ENCODE measurements around the gene XIRP1.

The XIRP1 gene

DNA sequence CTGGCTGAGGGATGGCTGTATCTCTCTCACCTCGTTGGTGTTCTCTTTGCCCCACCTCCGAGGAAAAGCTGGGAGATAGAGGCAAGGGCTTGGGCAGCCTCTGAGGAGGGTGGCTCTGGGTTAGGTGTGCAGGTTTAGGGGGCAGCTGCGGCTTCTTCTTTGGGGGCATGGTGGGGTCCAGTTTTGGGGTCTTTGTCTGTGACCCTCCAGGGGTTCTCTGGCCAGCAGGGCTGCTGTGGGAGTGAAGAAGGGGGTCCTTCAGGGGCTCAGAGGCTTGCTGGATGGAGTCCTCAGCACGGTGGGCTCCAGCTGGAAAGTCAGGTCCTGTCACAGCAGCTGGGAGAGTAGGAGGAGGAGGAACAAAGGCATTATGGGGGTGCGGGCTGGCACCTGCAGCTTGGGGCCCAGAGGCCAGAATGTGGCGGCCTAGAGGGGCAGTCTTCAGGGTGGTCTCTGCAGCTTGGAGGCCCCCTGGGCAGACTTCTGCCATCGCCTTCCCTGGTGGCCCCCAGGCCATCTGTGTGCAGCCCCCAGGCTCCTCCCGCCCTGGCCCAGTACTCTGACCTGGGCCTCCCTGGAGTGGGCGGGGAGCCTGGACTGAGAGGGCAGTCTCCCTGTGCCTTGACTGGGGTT lies 7.0 kb downstream of the XIRP1 start:
- H3K4me1 Mint-ChIP-seq (ENCODE audit: low read depth): peaks cover 16% of the 10 kb centered on the region
- H3K4me3 Mint-ChIP-seq: no peak overlapping the region
- H3K9me3 Mint-ChIP-seq: no peaks in the 10 kb centered on the region
- no peaks in the 10 kb centered on the region for H3K27me3 Mint-ChIP-seq (ENCODE audit: low read depth)
- H3K36me3 Mint-ChIP-seq (ENCODE audit: low read depth): no peaks in the 10 kb centered on the region
- H3K27ac Mint-ChIP-seq: no peak overlapping the region

DNA sequence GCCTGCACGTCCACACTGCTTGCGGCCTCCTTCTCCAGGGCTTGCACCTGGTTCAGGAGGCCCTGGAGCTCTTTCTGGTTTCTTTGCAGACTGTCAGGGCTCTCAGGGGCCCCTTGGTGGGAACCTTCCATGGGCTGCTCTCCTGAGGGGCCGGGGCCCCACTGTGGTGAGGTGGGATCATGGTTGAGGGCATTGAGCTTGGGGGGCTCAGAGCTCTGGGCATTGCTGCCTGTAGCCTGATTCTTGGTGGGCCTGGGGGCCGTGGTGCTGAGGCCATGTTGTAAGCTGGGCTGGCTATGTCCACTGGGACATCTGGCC lies 7.5 kb downstream of the XIRP1 start:
- Mint-ChIP-seq H3K36me3 (ENCODE audit: low read depth) (no peaks in the 10 kb centered on the region), H3K27ac (no peak overlapping the region), H3K4me3 (no peak overlapping the region), H3K4me1 (ENCODE audit: low read depth) (peaks cover 18% of the 10 kb centered on the region), H3K27me3 (ENCODE audit: low read depth) (no peaks in the 10 kb centered on the region), H3K9me3 (no peaks in the 10 kb centered on the region)

DNA sequence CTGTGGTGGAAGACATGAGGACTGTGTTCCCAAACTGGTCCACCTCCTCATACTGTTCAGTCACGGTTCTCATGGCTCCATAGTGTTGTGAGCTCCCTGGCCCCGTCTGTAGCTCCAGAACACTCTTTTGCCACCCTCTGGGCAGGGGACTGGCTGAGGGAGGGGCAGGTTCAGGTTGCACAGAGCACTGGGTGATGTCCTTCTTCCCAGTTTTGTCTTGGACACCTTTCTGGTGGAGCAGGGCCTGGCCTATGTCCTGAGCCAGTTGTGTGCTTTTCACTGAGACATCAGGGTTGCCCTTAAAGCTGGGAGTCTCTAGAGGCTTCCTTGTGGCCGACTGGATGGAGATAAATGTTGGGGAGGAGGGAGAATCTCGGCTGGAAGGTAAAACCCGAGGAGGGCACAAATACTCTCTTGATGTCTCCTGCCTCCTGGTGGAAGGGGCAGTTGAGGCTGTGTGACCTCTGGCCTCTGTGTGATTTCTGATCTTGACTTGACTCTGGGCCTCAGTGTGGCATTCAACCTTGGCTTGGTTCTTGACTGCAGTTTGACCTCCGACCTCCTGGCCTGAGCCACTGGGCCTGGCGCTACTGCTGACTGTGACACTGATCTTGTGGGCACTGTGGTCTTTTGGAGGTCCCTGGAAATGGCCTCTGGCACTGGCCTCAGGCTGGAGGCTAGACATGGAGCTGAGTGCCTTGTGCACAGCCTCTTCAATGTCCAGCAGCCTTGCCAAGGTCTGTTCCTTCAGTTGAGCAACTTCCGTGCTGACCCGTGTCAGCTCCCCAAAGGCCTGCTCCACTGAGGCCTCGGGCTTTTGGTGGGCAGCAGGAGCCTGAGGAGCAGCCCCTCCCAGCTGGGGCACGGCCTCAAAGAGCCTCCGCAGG lies 8.1 kb downstream of the XIRP1 start:
- no peak overlapping the region for H3K27ac Mint-ChIP-seq
- H3K27me3 Mint-ChIP-seq (ENCODE audit: low read depth): no peaks in the 10 kb centered on the region
- no peaks in the 10 kb centered on the region for H3K36me3 Mint-ChIP-seq (ENCODE audit: low read depth)
- no peak overlapping the region for H3K4me3 Mint-ChIP-seq
- H3K4me1 Mint-ChIP-seq (ENCODE audit: low read depth): peaks cover 19% of the 10 kb centered on the region
- H3K9me3 Mint-ChIP-seq: no peaks in the 10 kb centered on the region

- H3K4me3 Mint-ChIP-seq: no peak overlapping the region
- no peak overlapping the region for H3K27ac Mint-ChIP-seq
- no peaks in the 10 kb centered on the region for H3K36me3 Mint-ChIP-seq (ENCODE audit: low read depth)
- H3K27me3 Mint-ChIP-seq (ENCODE audit: low read depth): no peaks in the 10 kb centered on the region
- H3K4me1 Mint-ChIP-seq (ENCODE audit: low read depth): peaks cover 28% of the 10 kb centered on the region
- H3K9me3 Mint-ChIP-seq: no peaks in the 10 kb centered on the region
Measured at GRCh38 chr3:39183211-39184080, 8.9 kb downstream of the XIRP1 start.

DNA sequence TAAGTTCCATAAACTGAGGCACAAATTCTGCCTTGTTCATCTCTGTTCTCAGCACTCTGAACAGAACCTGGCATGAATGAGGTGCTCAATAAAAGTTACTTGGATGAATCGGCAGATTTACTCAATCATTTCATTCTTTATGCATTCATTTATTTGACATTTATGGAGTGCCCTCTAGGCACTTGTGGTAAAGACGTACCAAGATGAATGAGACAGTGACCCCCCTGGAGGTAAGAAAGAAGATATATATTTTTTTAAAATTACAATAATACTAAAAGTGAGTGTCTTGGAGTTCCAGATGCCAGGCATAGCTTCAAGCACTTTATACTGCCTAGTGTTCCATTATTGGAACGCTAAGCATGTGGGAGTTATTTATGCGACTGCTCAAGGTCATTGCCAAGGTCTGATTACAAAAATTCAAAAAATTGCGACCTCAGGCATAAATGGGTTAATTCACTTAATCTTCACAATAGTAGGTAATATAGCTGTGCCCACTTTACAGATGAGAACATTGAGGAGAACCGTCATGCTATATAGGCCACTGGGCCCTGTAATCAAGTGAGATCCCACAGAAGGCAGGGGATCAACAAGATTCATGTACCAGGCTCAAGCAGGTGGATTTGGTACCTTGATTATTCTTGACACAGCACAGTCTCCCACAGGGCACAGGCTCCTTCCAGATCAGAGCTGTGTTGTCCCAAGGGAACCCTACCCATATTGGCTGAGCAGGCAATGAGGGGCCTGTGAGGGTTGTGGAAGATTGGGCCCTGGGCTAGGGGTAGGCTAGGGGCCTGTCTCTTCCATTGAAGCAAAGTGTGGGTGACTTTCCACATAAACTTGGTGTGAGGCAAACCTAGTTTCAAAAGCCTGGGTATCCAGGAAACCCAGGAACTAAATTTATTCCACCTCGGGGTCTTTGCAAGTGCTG lies 10.7 kb downstream of the XIRP1 start:
- H3K4me3 Mint-ChIP-seq: peak overlapping the region; percentile 72
- no peaks in the 10 kb centered on the region for H3K36me3 Mint-ChIP-seq (ENCODE audit: low read depth)
- H3K27ac Mint-ChIP-seq: peak overlapping the region; percentile 50
- H3K4me1 Mint-ChIP-seq (ENCODE audit: low read depth): peaks cover 35% of the 10 kb centered on the region
- no peaks in the 10 kb centered on the region for H3K27me3 Mint-ChIP-seq (ENCODE audit: low read depth)
- no peaks in the 10 kb centered on the region for H3K9me3 Mint-ChIP-seq

DNA sequence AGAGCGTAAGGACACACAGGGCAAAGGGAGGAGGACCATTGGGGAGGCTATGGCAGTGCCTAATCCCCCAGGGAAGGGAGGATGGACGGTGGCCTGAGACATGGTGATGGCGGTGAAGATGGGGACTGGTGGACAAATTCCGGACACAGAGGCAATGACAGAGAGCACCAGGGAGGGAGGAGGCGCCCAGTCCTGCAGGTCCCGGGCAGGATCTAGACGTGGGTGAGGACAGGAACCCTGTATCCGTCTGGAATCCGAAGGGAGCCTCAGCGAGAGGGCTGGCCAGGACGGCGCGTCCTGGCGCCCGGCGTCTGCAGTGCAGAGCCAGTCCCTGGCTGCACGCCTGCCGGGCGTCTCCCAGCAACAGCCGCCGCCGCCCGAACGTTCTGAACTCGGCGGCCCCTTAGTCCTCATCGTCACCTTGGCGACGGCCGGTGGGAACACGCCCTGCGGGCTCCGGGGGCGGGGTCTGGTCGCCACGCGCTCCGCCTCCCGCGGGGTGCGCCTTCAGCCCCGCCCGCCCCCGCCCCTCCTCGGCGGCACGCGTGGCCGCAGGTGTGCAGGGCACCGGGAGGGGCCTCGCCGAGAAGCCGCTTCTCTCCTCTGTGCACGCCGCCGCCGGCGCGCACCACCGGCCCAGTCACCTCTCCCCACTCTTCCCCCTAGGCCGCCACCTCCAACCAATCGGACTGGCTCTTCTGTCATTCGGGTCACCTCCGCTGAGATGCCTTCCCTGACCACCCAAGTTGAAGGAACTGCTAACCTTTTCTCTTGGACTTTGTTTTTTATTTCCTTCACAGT lies 11.6 kb downstream of the XIRP1 start:
- peaks cover 4% of the 10 kb centered on the region for H3K9me3 Mint-ChIP-seq
- peak overlapping the region; percentile 75 for H3K27ac Mint-ChIP-seq
- peaks cover 44% of the 10 kb centered on the region for H3K4me1 Mint-ChIP-seq (ENCODE audit: low read depth)
- H3K4me3 Mint-ChIP-seq: peak overlapping the region; percentile 87
- peaks cover 3% of the 10 kb centered on the region for H3K36me3 Mint-ChIP-seq (ENCODE audit: low read depth)
- no peaks in the 10 kb centered on the region for H3K27me3 Mint-ChIP-seq (ENCODE audit: low read depth)

DNA sequence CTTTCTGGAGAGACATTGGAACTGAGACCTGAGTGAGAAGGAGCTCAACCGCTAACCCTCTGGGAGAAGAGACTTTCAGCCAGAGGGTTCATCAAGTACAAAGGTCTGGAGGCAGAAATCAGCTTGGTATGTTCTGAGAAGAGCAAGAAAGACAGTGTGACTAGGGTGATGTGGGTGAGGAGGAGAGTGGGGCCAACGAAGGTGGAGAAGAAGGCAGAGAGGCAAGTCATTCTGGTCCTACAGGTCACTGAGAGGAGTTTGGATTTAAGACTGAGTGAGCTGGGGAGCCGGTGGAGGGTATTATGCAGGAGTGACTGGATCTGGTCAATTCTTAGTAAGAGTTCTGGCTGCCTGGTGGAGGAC lies 12.2 kb downstream of the XIRP1 start:
- peaks cover 45% of the 10 kb centered on the region for H3K4me1 Mint-ChIP-seq (ENCODE audit: low read depth)
- peak overlapping the region; percentile 87 for H3K4me3 Mint-ChIP-seq
- peaks cover 6% of the 10 kb centered on the region for H3K9me3 Mint-ChIP-seq
- no peaks in the 10 kb centered on the region for H3K27me3 Mint-ChIP-seq (ENCODE audit: low read depth)
- H3K36me3 Mint-ChIP-seq (ENCODE audit: low read depth): peaks cover 5% of the 10 kb centered on the region
- H3K27ac Mint-ChIP-seq: peak overlapping the region; percentile 75

DNA sequence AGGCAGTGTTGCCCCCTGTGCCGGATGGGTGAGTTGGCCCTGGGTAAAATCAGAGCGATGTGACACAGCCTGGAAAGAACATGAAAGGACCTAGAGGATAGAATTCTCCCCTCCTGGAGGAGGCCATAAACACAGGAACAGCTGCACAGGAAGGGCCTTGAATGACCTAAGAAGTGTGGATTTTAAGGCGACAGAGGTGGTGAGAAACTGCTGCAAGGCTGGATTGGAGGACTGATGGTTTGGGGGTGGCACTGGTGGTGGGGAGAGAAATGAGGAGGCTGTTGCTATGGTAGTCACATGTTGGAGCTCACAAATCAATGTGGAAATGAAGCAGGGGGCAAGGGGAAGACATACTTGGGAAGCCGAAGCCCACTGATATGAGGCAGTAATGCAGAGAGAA lies 13.8 kb downstream of the XIRP1 start:
- Mint-ChIP-seq H3K4me3 (peak overlapping the region; percentile 70), H3K27ac (peak overlapping the region; percentile 66), H3K27me3 (ENCODE audit: low read depth) (peaks cover 4% of the 10 kb centered on the region), H3K36me3 (ENCODE audit: low read depth) (peaks cover 9% of the 10 kb centered on the region), H3K9me3 (peaks cover 6% of the 10 kb centered on the region), H3K4me1 (ENCODE audit: low read depth) (peaks cover 45% of the 10 kb centered on the region)

- peaks cover 4% of the 10 kb centered on the region for H3K27me3 Mint-ChIP-seq (ENCODE audit: low read depth)
- peak overlapping the region; percentile 64 for H3K4me3 Mint-ChIP-seq
- H3K9me3 Mint-ChIP-seq: peaks cover 6% of the 10 kb centered on the region
- peaks cover 45% of the 10 kb centered on the region for H3K4me1 Mint-ChIP-seq (ENCODE audit: low read depth)
- H3K36me3 Mint-ChIP-seq (ENCODE audit: low read depth): peaks cover 9% of the 10 kb centered on the region
- peak overlapping the region; percentile 80 for H3K27ac Mint-ChIP-seq
Measured at GRCh38 chr3:39177708-39178332, 14.6 kb downstream of the XIRP1 start.

DNA sequence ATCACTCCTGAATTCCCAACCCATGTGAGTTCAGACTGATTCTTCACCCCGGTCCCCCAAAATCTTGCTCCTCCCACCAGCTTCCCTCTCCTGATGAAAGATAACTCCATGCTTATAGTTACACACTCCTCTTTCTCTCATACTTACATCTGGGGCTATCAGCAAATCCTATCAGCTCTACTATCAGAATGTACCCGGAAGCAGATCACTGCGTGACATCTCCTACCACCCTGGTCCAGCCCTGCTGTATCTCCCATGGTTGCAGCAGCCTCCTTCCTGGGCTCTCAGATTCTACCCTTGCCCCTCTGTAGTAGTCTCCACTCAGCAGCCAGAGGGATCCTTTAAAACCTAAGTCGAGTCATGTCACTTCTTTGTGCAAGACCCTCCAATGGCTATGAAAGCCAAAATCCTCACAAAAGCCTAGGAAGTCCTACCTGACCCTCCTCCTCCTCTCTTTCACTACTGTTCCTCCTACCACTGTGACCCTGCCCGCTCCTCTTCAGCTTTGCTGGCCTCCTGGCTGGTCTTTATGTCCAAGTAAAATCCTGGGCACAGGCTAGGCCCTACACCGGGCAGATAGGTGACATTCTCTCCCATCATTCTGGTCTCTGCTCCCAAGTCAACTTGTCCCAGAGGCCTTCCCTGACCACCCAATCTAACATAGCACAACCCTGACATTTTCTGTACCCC lies 16.2 kb downstream of the XIRP1 start:
- Mint-ChIP-seq H3K4me3 (no peak overlapping the region), H3K27me3 (ENCODE audit: low read depth) (peaks cover 4% of the 10 kb centered on the region), H3K4me1 (ENCODE audit: low read depth) (peaks cover 41% of the 10 kb centered on the region)

GRCh38 chr3:39173318-39174125 lies 18.9 kb downstream of the XIRP1 start:
- peaks cover 9% of the 10 kb centered on the region for H3K36me3 Mint-ChIP-seq (ENCODE audit: low read depth)
- no peak overlapping the region for H3K4me3 Mint-ChIP-seq
- peaks cover 20% of the 10 kb centered on the region for H3K4me1 Mint-ChIP-seq (ENCODE audit: low read depth)
- H3K9me3 Mint-ChIP-seq: peaks cover 6% of the 10 kb centered on the region
- H3K27ac Mint-ChIP-seq: no peak overlapping the region
- peaks cover 4% of the 10 kb centered on the region for H3K27me3 Mint-ChIP-seq (ENCODE audit: low read depth)

More for the DNA sequence above, 16.2 kb downstream of the XIRP1 start:
- H3K27ac Mint-ChIP-seq: peak overlapping the region; percentile 28
- peaks cover 6% of the 10 kb centered on the region for H3K9me3 Mint-ChIP-seq
- H3K36me3 Mint-ChIP-seq (ENCODE audit: low read depth): peaks cover 9% of the 10 kb centered on the region

DNA sequence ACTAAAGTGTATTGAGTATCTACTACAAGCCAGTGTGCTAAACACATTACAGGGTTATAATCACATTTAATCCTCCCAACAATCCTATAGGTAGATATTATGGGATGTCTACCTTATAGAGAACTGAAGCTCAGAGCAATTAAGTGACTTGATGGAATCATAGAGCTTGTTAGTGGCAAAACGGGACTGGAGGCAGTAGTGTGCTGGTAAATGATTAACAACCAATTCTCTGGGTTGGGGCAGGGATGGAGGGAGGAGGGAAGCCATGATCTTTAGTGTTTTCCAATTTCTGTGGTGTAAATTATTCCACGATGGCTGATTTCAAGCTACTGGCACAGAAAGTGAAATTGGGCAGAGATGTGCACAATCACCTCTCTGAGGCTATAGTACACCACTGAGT lies 20.5 kb downstream of the XIRP1 start:
- peaks cover 4% of the 10 kb centered on the region for H3K27me3 Mint-ChIP-seq (ENCODE audit: low read depth)
- no peak overlapping the region for H3K27ac Mint-ChIP-seq
- H3K9me3 Mint-ChIP-seq: peaks cover 6% of the 10 kb centered on the region
- peaks cover 9% of the 10 kb centered on the region for H3K36me3 Mint-ChIP-seq (ENCODE audit: low read depth)
- no peak overlapping the region for H3K4me3 Mint-ChIP-seq
- peaks cover 15% of the 10 kb centered on the region for H3K4me1 Mint-ChIP-seq (ENCODE audit: low read depth)

All from T-helper 1 cell treated with Interleukin-12 subunit alpha and Interleukin-12 subunit beta and Interleukin-4 antibody, amounts not matched to agents 30 μg/mL and 1 μg/mL, for 36 hours (primary cell).